PC-9 (cell line): Measurements from ENCODE around the gene DCAF16.

Experiments
- CTCF ChIP-seq: fragments of 200-600 bp; sonication (generic); conservative IDR thresholded peaks from 2 replicates; pipeline ENCODE4 v1.6.1; 2017; ENCODE audit warnings: mixed run types, antibody characterized with exemption, mild to moderate bottlenecking, moderate library complexity
- EZH2 ChIP-seq: fragments of 200-600 bp; sonication (generic); IDR thresholded peaks from 2 replicates; pipeline ENCODE4 v1.8.0; 2017; ENCODE audit warnings: antibody characterized with exemption, low read depth

- no peak for TF ChIP-seq CTCF
- no peak for TF ChIP-seq EZH2
Measured at GRCh38 chr4:17761062-17761461, 49.5 kb downstream of the DCAF16 start.
